GM21619 (cell line): ENCODE data around the gene EXOC5.
"Not testable (repeated sequence)": the region's sequence is repeated elsewhere in the genome, so short reads cannot be mapped to it uniquely, and the experiment has no call there.

Experiments used
- ATAC-seq: cut with Tn5 transposase; IDR thresholded peaks from one replicate; pipeline ENCODE4 v1.9.1; 2021; ENCODE audit not compliant: unreplicated experiment

The EXOC5 gene

GRCh38 chr14:57259672-57260071 lies 9.0 kb downstream of the EXOC5 start:
- ATAC-seq, result no peak

GRCh38 chr14:57258221-57258620 lies 10.5 kb downstream of the EXOC5 start:
- not testable (repeated sequence) for ATAC-seq

- ATAC-seq, result no peak
These were observed 13.8 kb downstream of the EXOC5 start for GRCh38 chr14:57254884-57255283.

- no peak for ATAC-seq
These were observed 21.6 kb downstream of the EXOC5 start for GRCh38 chr14:57246933-57247657.

GRCh38 chr14:57245941-57246340 lies 22.8 kb downstream of the EXOC5 start:
- no peak for ATAC-seq

- no peak for ATAC-seq
These were observed 24.6 kb downstream of the EXOC5 start for GRCh38 chr14:57244106-57244505.

GRCh38 chr14:57243320-57243719 lies 25.4 kb downstream of the EXOC5 start:
- no peak for ATAC-seq

GRCh38 chr14:57240115-57240514 lies 28.6 kb downstream of the EXOC5 start:
- not testable (repeated sequence) for ATAC-seq

- no peak for ATAC-seq
These were observed 36.7 kb downstream of the EXOC5 start for GRCh38 chr14:57232006-57232405.

- not testable (repeated sequence) for ATAC-seq
These were observed 40.4 kb downstream of the EXOC5 start for GRCh38 chr14:57228320-57228719.

- ATAC-seq, result no peak
These were observed 41.6 kb downstream of the EXOC5 start for GRCh38 chr14:57227083-57227482.

- no peak for ATAC-seq
These were observed 46.8 kb downstream of the EXOC5 start for GRCh38 chr14:57221931-57222330.

- no peak for ATAC-seq
These were observed 55.8 kb downstream of the EXOC5 start for GRCh38 chr14:57212919-57213318.

GRCh38 chr14:57209561-57209960 lies 59.1 kb downstream of the EXOC5 start:
- ATAC-seq, result no peak

GRCh38 chr14:57205938-57206337 lies 62.8 kb downstream of the EXOC5 start:
- ATAC-seq, result no peak

GRCh38 chr14:57202672-57203071 lies 66.0 kb downstream of the EXOC5 start:
- not testable (repeated sequence) for ATAC-seq

GRCh38 chr14:57199921-57200320 lies 68.8 kb downstream of the EXOC5 start:
- no peak for ATAC-seq

GRCh38 chr14:57189070-57189469 lies 79.6 kb downstream of the EXOC5 start:
- no peak for ATAC-seq

- no peak for ATAC-seq
These were observed 85.8 kb downstream of the EXOC5 start for GRCh38 chr14:57182760-57183503.

GRCh38 chr14:57179273-57179672 lies 89.4 kb downstream of the EXOC5 start:
- ATAC-seq, result no peak

- ATAC-seq, result no peak
These were observed 94.2 kb downstream of the EXOC5 start for GRCh38 chr14:57174466-57174865.

- no peak for ATAC-seq
These were observed 96.8 kb downstream of the EXOC5 start for GRCh38 chr14:57171903-57172302.
